Measurements from ENCODE around the gene UBL4A.
A peak's percentile ranks its signal among the peaks of the same experiment; 100 is the strongest.

The UBL4A gene

DNA sequence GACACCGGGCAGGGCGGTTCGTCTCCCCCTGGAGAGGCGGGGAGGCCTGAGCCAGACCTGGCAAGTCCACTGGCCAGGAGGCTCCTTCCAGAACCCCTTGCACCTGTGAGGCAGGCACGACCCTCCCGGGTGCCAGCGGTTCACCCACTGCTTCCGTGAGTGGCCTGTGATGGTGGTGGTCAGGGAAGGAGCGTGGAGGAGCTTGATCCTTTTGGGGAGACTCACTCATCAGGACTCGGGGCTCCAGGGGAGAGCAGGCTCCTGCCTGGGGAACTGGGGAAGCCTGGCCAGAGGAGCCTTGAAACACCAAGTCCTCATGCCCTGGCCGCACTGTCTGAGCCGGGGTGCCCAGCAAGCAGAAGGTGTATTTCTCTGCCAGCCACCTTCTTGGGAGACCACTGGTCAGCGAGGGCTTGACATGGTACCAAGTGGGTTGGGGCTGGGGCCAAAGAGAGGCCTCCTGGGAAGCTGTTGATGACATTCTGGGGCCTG is 41.6 kb downstream of the UBL4A start:
- no CpG with 5 or more reads among the region's 13 CpGs for WGBS, 2 donors (ENCODE audit: extremely low coverage in 2 of 2, insufficient read length in 2 of 2, insufficient replicate concordance in 1 of 2)
- no peak overlapping the region for H2BK120ac ChIP-seq (ENCODE audit: low read depth, low read length)

DNA sequence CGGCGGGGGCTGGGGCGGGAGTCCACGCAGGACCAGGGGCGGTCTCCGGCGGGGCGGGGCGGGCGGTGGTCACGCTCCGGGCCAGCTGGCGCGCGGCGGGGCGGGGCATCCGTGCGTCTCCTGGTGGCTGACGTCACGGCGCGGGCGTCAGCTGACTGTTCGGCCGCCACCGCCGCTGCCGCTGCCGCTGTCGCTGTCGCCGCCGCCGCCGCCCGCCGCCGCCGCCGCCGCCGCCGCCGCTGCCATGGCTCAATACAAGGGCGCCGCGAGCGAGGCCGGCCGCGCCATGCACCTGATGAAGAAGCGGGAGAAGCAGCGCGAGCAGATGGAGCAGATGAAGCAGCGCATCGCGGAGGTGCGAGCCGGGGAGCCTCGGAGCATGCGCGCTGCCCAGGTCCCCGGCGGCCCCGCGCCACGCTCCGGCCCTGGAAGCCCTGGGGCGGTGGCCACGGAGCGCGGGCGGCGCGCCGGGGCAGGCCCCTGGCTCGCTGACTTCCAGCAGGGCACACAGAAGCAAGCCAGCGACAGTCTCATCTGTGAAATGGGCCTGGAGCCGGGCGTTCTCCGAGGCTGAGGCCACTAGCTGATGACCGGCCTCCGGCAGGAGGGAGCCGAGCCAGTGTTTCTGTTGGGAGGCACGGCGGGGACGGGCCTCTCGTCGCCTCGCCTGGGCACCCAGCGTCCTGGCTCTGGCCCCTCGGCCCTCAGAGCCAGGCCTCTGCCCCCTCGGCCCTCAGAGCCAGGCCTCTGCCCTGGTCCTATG is 42.2 kb downstream of the UBL4A start, which contains the start of gene FAM50A:
Gene FAM50A (plus strand): TSS at position 150 of the 763 bp plus-strand sequence. CDS start 95 bp downstream, at position 245.
- no CpG with 5 or more reads among the region's 94 CpGs for WGBS, 2 donors (ENCODE audit: extremely low coverage in 2 of 2, insufficient read length in 2 of 2, insufficient replicate concordance in 1 of 2)
- Histone ChIP-seq H3K4me3 (ENCODE audit: low read length in 2 of 2) (peak within 1 kb of the TSS; percentile 55 to 85), H2BK5ac (ENCODE audit: low read length) (no peak within 1 kb of the TSS), H2BK12ac (ENCODE audit: low read length) (no peak within 1 kb of the TSS), H4K8ac (ENCODE audit: low read depth, low read length) (peak within 1 kb of the TSS; percentile 17), H3K79me1 (ENCODE audit: low read depth, low read length) (peaks cover 7% of the 10 kb centered on the region), H2AK5ac (ENCODE audit: low read depth, low read length) (peak within 1 kb of the TSS; percentile 26), H3K27ac (replicated peaks; ENCODE audit: low read length) (peak within 1 kb of the TSS; percentile 31), H2BK15ac (ENCODE audit: low read length) (no peak within 1 kb of the TSS), H3K36me3 (replicated peaks in 1 of 2; ENCODE audit: control insufficient read depth in 2 of 2, insufficient read depth in 2 of 2, low read length in 2 of 2) (peaks cover 23 to 55% of the 10 kb centered on the region in 2 donors), H3K4ac (ENCODE audit: low read length) (no peak within 1 kb of the TSS), H2AFZ (ENCODE audit: low read length) (peak within 1 kb of the TSS; percentile 84), H3K9me3 (replicated peaks in 1 of 2; ENCODE audit: control insufficient read depth in 2 of 2, insufficient read depth in 1 of 2, low read depth in 1 of 2, low read length in 2 of 2) (no peaks in the 10 kb centered on the region), H3K18ac (ENCODE audit: low read length) (peak within 1 kb of the TSS; percentile 83), H3K4me2 (ENCODE audit: insufficient read depth, low read length, poor library complexity, severe bottlenecking) (peak within 1 kb of the TSS; percentile 77), H3K4me1 (ENCODE audit: control insufficient read depth in 2 of 2, insufficient read depth in 1 of 2, low read depth in 1 of 2, low read length in 2 of 2) (peaks cover 0 to 3% of the 10 kb centered on the region in 2 donors), H3K27me3 (ENCODE audit: control insufficient read depth in 3 of 3, insufficient read depth in 3 of 3, low read depth in 1 of 3, low read length in 3 of 3) (peaks cover 0 to 6% (median 0%) of the 10 kb centered on the region in 3 experiments), H3K9ac (ENCODE audit: low read depth, low read length, poor library complexity) (peak within 1 kb of the TSS; percentile 84), H2BK120ac (ENCODE audit: low read depth, low read length) (no peak within 1 kb of the TSS), H3K14ac (ENCODE audit: low read length) (peak within 1 kb of the TSS; percentile 21), H4K91ac (ENCODE audit: low read depth, low read length, poor library complexity) (no peak within 1 kb of the TSS), H3K23ac (ENCODE audit: low read depth, low read length, poor library complexity) (peak within 1 kb of the TSS; percentile 20)
- DNase-seq (ENCODE audit: low spot score), result no peak

More for the DNA sequence above, 41.6 kb downstream of the UBL4A start:
- Histone ChIP-seq H4K91ac (ENCODE audit: low read depth, low read length, poor library complexity) (no peak overlapping the region), H3K9me3 (replicated peaks in 1 of 2; ENCODE audit: control insufficient read depth in 2 of 2, insufficient read depth in 1 of 2, low read depth in 1 of 2, low read length in 2 of 2) (no peaks in the 10 kb centered on the region), H3K23ac (ENCODE audit: low read depth, low read length, poor library complexity) (no peak overlapping the region), H3K18ac (ENCODE audit: low read length) (no peak overlapping the region), H3K79me1 (ENCODE audit: low read depth, low read length) (peaks cover 4% of the 10 kb centered on the region), H2AFZ (ENCODE audit: low read length) (no peak overlapping the region), H3K9ac (ENCODE audit: low read depth, low read length, poor library complexity) (peak overlapping the region; percentile 70), H3K27me3 (ENCODE audit: control insufficient read depth in 3 of 3, insufficient read depth in 3 of 3, low read depth in 1 of 3, low read length in 3 of 3) (peaks cover 0 to 8% (median 0%) of the 10 kb centered on the region in 3 experiments), H3K36me3 (replicated peaks in 1 of 2; ENCODE audit: control insufficient read depth in 2 of 2, insufficient read depth in 2 of 2, low read length in 2 of 2) (peaks cover 22 to 54% of the 10 kb centered on the region in 2 donors), H2BK5ac (ENCODE audit: low read length) (no peak overlapping the region), H2BK15ac (ENCODE audit: low read length) (no peak overlapping the region), H3K4me2 (ENCODE audit: insufficient read depth, low read length, poor library complexity, severe bottlenecking) (peak overlapping the region; percentile 77), H3K27ac (replicated peaks; ENCODE audit: low read length) (no peak overlapping the region), H2BK12ac (ENCODE audit: low read length) (no peak overlapping the region), H3K14ac (ENCODE audit: low read length) (peak overlapping the region; percentile 21), H3K4ac (ENCODE audit: low read length) (no peak overlapping the region), H2AK5ac (ENCODE audit: low read depth, low read length) (peak overlapping the region; percentile 26), H4K8ac (ENCODE audit: low read depth, low read length) (no peak overlapping the region), H3K4me1 (ENCODE audit: control insufficient read depth in 2 of 2, insufficient read depth in 1 of 2, low read depth in 1 of 2, low read length in 2 of 2) (peaks cover 0 to 3% of the 10 kb centered on the region in 2 donors), H3K4me3 (ENCODE audit: low read length in 2 of 2) (peak overlapping the region; percentile 55 to 85)
- DNase-seq (ENCODE audit: low spot score), result no peak

DNA sequence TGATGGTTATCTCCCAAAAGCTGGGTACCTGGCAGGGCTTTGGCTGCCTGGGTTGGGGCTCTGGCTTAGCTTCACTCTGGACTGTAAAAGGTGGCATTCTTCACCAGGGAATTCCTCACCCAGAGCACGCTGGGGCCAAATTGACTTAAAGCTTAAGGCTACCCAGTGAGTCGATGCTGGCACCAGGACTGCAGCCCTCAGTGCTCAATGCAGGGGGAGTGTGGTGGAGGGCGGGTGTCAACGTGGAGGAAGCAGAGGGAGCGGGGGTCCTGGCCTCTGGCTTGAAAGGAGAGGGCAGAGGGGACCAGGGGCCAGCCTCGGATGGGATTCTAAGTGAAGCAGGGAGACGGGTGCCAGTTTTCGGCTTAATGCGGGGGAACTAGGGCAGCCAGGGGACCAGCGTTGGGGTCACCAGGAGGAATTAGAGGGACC is 42.9 kb downstream of the UBL4A start:
- H3K4me1 ChIP-seq (ENCODE audit: control insufficient read depth in 2 of 2, insufficient read depth in 1 of 2, low read depth in 1 of 2, low read length in 2 of 2), result peaks cover under 1 to 3% of the 10 kb centered on the region in 2 donors
- peaks cover 24 to 56% of the 10 kb centered on the region in 2 donors for H3K36me3 ChIP-seq (replicated peaks in 1 of 2; ENCODE audit: control insufficient read depth in 2 of 2, insufficient read depth in 2 of 2, low read length in 2 of 2)
- no peak overlapping the region for H2BK15ac ChIP-seq (ENCODE audit: low read length)
- no CpG with 5 or more reads among the region's 10 CpGs for WGBS, 2 donors (ENCODE audit: extremely low coverage in 2 of 2, insufficient read length in 2 of 2, insufficient replicate concordance in 1 of 2)
- H2AK5ac ChIP-seq (ENCODE audit: low read depth, low read length), result no peak overlapping the region
- H3K4me2 ChIP-seq (ENCODE audit: insufficient read depth, low read length, poor library complexity, severe bottlenecking), result peak overlapping the region; percentile 73
- no peak overlapping the region for H4K91ac ChIP-seq (ENCODE audit: low read depth, low read length, poor library complexity)
- peak overlapping the region; percentile 44 for H3K9ac ChIP-seq (ENCODE audit: low read depth, low read length, poor library complexity)
- peak overlapping the region; percentile 17 for H4K8ac ChIP-seq (ENCODE audit: low read depth, low read length)
- no peak overlapping the region for H2BK120ac ChIP-seq (ENCODE audit: low read depth, low read length)
- peaks cover 7% of the 10 kb centered on the region for H3K79me1 ChIP-seq (ENCODE audit: low read depth, low read length)
- no peak for DNase-seq (ENCODE audit: low spot score)
- H3K18ac ChIP-seq (ENCODE audit: low read length), result no peak overlapping the region
- no peaks in the 10 kb centered on the region for H3K9me3 ChIP-seq (replicated peaks in 1 of 2; ENCODE audit: control insufficient read depth in 2 of 2, insufficient read depth in 1 of 2, low read depth in 1 of 2, low read length in 2 of 2)
- H2BK5ac ChIP-seq (ENCODE audit: low read length), result no peak overlapping the region
- H3K14ac ChIP-seq (ENCODE audit: low read length), result no peak overlapping the region
- no peaks in the 10 kb centered on the region for H3K27me3 ChIP-seq (ENCODE audit: control insufficient read depth in 3 of 3, insufficient read depth in 3 of 3, low read depth in 1 of 3, low read length in 3 of 3)
- no peak overlapping the region for H3K4ac ChIP-seq (ENCODE audit: low read length)
- H2BK12ac ChIP-seq (ENCODE audit: low read length), result no peak overlapping the region
- peak overlapping the region; percentile 36 to 74 for H3K4me3 ChIP-seq (ENCODE audit: low read length in 2 of 2)
- peak overlapping the region; percentile 20 for H3K23ac ChIP-seq (ENCODE audit: low read depth, low read length, poor library complexity)
- H2AFZ ChIP-seq (ENCODE audit: low read length), result peak overlapping the region; percentile 49
- H3K27ac ChIP-seq (replicated peaks; ENCODE audit: low read length), result peak overlapping the region; percentile 31
